Measurements from ENCODE around the gene SMAD7. TPM values are rescaled to one million over a fixed set of nuclear protein-coding genes. Genes with fewer than 3 reads are reported as not detected.

The SMAD7 gene
- polyA plus RNA-seq, 3 donors = 1.4 to 9.4 (median 1.5) TPM

- Histone ChIP-seq H3K4me3 (replicated peaks in 1 of 3; ENCODE audit: low read depth in 2 of 3, low read length in 3 of 3) (no peak overlapping the region), H3K36me3 (replicated peaks in 1 of 2; ENCODE audit: control insufficient read depth in 1 of 2, insufficient read depth in 2 of 2, low read length in 2 of 2) (no peaks in the 10 kb centered on the region), H3K27ac (ENCODE audit: low read depth in 1 of 2, low read length in 2 of 2) (no peak overlapping the region), H3K4me2 (replicated peaks; ENCODE audit: extremely low read depth, low read length, poor library complexity, severe bottlenecking) (no peak overlapping the region), H3K9ac (ENCODE audit: insufficient read depth, low read length, poor library complexity, severe bottlenecking) (no peak overlapping the region), H3K4me1 (ENCODE audit: control insufficient read depth in 1 of 2, insufficient read depth in 2 of 2, low read length in 2 of 2) (peaks cover 38 to 48% of the 10 kb centered on the region in 2 donors), H3K27me3 (ENCODE audit: control insufficient read depth in 2 of 2, insufficient read depth in 2 of 2, low read length in 2 of 2) (no peaks in the 10 kb centered on the region), H3K79me2 (ENCODE audit: insufficient read depth, low read length) (no peaks in the 10 kb centered on the region), H4K20me1 (ENCODE audit: insufficient read depth, low read length) (no peaks in the 10 kb centered on the region), H3K9me3 (replicated peaks in 1 of 2; ENCODE audit: control insufficient read depth in 1 of 2, insufficient read depth in 1 of 2, low read length in 2 of 2) (no peaks in the 10 kb centered on the region), H2AFZ (ENCODE audit: insufficient read depth, low read depth, low read length, poor library complexity, severe bottlenecking) (no peak overlapping the region)
- Mint-ChIP-seq H3K27ac (peak overlapping the region in 5 of 7 donors; percentile 5 to 99 (median 96)), H3K27me3 (ENCODE audit: low read depth in 3 of 3) (peaks cover 0 to 16% (median 6%) of the 10 kb centered on the region in 3 donors), H3K4me1 (peaks cover 49% of the 10 kb centered on the region), H3K9me3 (no peaks in the 10 kb centered on the region), H3K36me3 (peaks cover 0 to 5% of the 10 kb centered on the region in 2 donors), H3K4me3 (no peak overlapping the region)
- WGBS (ENCODE audit: insufficient coverage) = 98% methylated on average over 9 of the region's 10 CpGs
- TF ChIP-seq CTCF (IDR thresholded peaks at IDR 0.05) = no peak
- intact Hi-C loops (cut with micrococcal nuclease) = loop anchor here (5.0 kb wide), 1 partner anchor 41 kb away; the partner anchor contains the start of gene SMAD7 (in 2 of the 2)
- DNase-seq = no peak
Observed at GRCh38 chr18:48993586-48993985, 42.8 kb upstream of the SMAD7 start.

- no peaks in the 10 kb centered on the region for H3K9me3 ChIP-seq (replicated peaks in 1 of 2; ENCODE audit: control insufficient read depth in 1 of 2, insufficient read depth in 1 of 2, low read length in 2 of 2)
- no peaks in the 10 kb centered on the region for H4K20me1 ChIP-seq (ENCODE audit: insufficient read depth, low read length)
- peak; percentile 89 to 97 (median 97) for DNase-seq
- H3K4me3 ChIP-seq (replicated peaks in 1 of 3; ENCODE audit: low read depth in 2 of 3, low read length in 3 of 3) = peak overlapping the region in 1 of 3 experiments; percentile 35
- peak overlapping the region; percentile 13 for H2AFZ ChIP-seq (ENCODE audit: insufficient read depth, low read depth, low read length, poor library complexity, severe bottlenecking)
- Mint-ChIP-seq H3K4me3 (peak overlapping the region; percentile 69 to 92), H3K27ac (peak overlapping the region; percentile 96 to 99 (median 98)), H3K9me3 (no peaks in the 10 kb centered on the region), H3K27me3 (ENCODE audit: low read depth in 3 of 3) (peaks cover 0 to 16% (median 6%) of the 10 kb centered on the region in 3 donors), H3K4me1 (peaks cover 43% of the 10 kb centered on the region), H3K36me3 (peaks cover 0 to 5% of the 10 kb centered on the region in 2 donors)
- peaks cover 32 to 42% of the 10 kb centered on the region in 2 donors for H3K4me1 ChIP-seq (ENCODE audit: control insufficient read depth in 1 of 2, insufficient read depth in 2 of 2, low read length in 2 of 2)
- no peak for TF ChIP-seq CTCF (IDR thresholded peaks at IDR 0.05)
- WGBS (ENCODE audit: insufficient coverage) = 44% methylated on average over 9 of the region's 12 CpGs
- no peaks in the 10 kb centered on the region for H3K36me3 ChIP-seq (replicated peaks in 1 of 2; ENCODE audit: control insufficient read depth in 1 of 2, insufficient read depth in 2 of 2, low read length in 2 of 2)
- peak overlapping the region; percentile 58 for H3K9ac ChIP-seq (ENCODE audit: insufficient read depth, low read length, poor library complexity, severe bottlenecking)
- H3K4me2 ChIP-seq (replicated peaks; ENCODE audit: extremely low read depth, low read length, poor library complexity, severe bottlenecking) = peak overlapping the region; percentile 58
- H3K27ac ChIP-seq (ENCODE audit: low read depth in 1 of 2, low read length in 2 of 2) = peak overlapping the region; percentile 74 to 87
- intact Hi-C loops (cut with micrococcal nuclease) = loop anchor here (5.0 kb wide), 1 partner anchor 41 kb away; the partner anchor contains the start of gene SMAD7 (in 2 of the 2)
- no peaks in the 10 kb centered on the region for H3K27me3 ChIP-seq (ENCODE audit: control insufficient read depth in 2 of 2, insufficient read depth in 2 of 2, low read length in 2 of 2)
- no peaks in the 10 kb centered on the region for H3K79me2 ChIP-seq (ENCODE audit: insufficient read depth, low read length)
Observed at GRCh38 chr18:48992791-48993555, 42.2 kb upstream of the SMAD7 start.
